Stomach (tissue), 4 donors: Measurements from ENCODE around the gene SP1.

Experiments used
- CTCF ChIP-seq, 7 experiments: fragments of 450-650 bp in 4 of 7; fragments of 200-600 bp in 3 of 7; sonication (generic) in 3 of 7; IDR thresholded peaks; one replicate each; pipeline ENCODE4 v1.5.1; 2016 to 2019; ENCODE audit warnings: antibody characterized with exemption in 7 of 7, control low read depth in 2 of 7, mild to moderate bottlenecking in 1 of 7
- EP300 ChIP-seq: sonication (generic); formaldehyde crosslinking; IDR thresholded peaks from one replicate; pipeline ENCODE4 v1.6.1; 2017; ENCODE audit warnings: antibody characterized with exemption

- no peak for TF ChIP-seq CTCF (IDR thresholded peaks at IDR 0.05)
- TF ChIP-seq EP300, result no peak
These were observed 42.0 kb upstream of the SP1 start for GRCh38 chr12:53338017-53338416.
